ENCODE measurements around the gene SUPT3H. TPM values are rescaled to one million over a fixed set of nuclear protein-coding genes. Genes with fewer than 3 reads are reported as not detected.

SUPT3H gene
- total and polyA plus RNA-seq, 2 of the 13 experiments (the other 11 are each of a cell fraction or from before 2014, with no cell fraction given), result 11.9 to 36.1 TPM

DNA sequence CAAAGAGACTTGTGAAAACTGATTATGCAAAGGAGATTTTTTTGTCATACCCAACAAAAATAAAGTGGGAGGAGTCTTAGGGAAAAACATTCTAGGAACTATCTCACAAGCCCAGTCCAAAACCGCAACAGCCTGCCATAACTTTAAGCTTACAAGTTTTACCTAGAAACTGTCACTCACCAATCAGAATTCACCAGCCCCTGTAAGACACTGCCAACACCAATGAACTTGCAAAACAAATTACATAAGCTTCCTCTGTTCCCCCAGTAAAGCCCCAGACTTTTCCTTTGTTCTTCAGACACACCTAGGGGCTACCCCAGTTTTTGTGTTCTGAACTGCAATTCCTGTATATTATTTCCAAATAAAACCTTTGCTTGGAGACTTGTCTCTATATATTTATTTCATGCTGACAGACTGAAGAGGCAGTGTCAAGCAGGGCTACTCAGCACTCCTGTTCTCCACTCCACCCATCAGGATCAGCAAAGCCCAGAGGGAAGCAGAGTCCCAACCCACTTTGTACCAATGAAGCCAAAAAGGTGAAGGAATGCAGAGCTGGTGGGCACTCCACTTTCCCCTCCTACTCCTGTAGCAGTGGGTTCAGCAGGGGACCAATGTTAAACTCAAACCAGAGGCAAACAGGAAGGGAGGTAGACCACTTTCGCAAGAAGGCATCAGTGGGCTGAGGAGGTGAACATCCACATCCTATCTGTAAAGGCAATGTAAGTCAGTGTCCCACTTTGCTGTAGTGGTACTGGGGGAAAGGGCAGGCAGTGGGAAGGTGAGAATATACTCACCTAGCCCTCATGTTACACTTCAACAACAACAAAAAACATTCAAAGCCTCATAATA lies 192.1 kb downstream of the SUPT3H start (continued):
- no peak for TF ChIP-seq ZNF615 (CRISPR knock-in tag; IDR thresholded peaks at IDR 0.05; ENCODE audit: borderline replicate concordance)
- TF ChIP-seq, protein P1, sequence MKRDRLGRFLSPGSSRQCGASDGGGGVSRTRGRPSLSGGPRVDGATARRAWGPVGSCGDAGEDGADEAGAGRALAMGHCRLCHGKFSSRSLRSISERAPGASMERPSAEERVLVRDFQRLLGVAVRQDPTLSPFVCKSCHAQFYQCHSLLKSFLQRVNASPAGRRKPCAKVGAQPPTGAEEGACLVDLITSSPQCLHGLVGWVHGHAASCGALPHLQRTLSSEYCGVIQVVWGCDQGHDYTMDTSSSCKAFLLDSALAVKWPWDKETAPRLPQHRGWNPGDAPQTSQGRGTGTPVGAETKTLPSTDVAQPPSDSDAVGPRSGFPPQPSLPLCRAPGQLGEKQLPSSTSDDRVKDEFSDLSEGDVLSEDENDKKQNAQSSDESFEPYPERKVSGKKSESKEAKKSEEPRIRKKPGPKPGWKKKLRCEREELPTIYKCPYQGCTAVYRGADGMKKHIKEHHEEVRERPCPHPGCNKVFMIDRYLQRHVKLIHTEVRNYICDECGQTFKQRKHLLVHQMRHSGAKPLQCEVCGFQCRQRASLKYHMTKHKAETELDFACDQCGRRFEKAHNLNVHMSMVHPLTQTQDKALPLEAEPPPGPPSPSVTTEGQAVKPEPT (CRISPR knock-in tag; IDR thresholded peaks at IDR 0.05; ENCODE audit: low read depth), result no peak
- TF ChIP-seq POLR2G (IDR thresholded peaks at IDR 0.05; ENCODE audit: low read depth, low read length), result no peak
- no peak for TF ChIP-seq AHR (CRISPR knock-in tag; IDR thresholded peaks at IDR 0.05)
- TF ChIP-seq, protein P2, sequence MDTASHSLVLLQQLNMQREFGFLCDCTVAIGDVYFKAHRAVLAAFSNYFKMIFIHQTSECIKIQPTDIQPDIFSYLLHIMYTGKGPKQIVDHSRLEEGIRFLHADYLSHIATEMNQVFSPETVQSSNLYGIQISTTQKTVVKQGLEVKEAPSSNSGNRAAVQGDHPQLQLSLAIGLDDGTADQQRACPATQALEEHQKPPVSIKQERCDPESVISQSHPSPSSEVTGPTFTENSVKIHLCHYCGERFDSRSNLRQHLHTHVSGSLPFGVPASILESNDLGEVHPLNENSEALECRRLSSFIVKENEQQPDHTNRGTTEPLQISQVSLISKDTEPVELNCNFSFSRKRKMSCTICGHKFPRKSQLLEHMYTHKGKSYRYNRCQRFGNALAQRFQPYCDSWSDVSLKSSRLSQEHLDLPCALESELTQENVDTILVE (CRISPR knock-in tag; IDR thresholded peaks at IDR 0.05), result no peak
- TF ChIP-seq NFKBIZ (CRISPR knock-in tag; IDR thresholded peaks at IDR 0.05), result no peak
- no peak for TF ChIP-seq JDP2 (CRISPR knock-in tag; IDR thresholded peaks at IDR 0.05; ENCODE audit: borderline replicate concordance)
- no peak for TF ChIP-seq NPAS2 (CRISPR knock-in tag; IDR thresholded peaks at IDR 0.05; ENCODE audit: borderline replicate concordance)
- TF ChIP-seq, protein P3, sequence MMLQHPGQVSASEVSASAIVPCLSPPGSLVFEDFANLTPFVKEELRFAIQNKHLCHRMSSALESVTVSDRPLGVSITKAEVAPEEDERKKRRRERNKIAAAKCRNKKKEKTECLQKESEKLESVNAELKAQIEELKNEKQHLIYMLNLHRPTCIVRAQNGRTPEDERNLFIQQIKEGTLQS (CRISPR knock-in tag; IDR thresholded peaks at IDR 0.05), result no peak
- TF ChIP-seq, protein P4, sequence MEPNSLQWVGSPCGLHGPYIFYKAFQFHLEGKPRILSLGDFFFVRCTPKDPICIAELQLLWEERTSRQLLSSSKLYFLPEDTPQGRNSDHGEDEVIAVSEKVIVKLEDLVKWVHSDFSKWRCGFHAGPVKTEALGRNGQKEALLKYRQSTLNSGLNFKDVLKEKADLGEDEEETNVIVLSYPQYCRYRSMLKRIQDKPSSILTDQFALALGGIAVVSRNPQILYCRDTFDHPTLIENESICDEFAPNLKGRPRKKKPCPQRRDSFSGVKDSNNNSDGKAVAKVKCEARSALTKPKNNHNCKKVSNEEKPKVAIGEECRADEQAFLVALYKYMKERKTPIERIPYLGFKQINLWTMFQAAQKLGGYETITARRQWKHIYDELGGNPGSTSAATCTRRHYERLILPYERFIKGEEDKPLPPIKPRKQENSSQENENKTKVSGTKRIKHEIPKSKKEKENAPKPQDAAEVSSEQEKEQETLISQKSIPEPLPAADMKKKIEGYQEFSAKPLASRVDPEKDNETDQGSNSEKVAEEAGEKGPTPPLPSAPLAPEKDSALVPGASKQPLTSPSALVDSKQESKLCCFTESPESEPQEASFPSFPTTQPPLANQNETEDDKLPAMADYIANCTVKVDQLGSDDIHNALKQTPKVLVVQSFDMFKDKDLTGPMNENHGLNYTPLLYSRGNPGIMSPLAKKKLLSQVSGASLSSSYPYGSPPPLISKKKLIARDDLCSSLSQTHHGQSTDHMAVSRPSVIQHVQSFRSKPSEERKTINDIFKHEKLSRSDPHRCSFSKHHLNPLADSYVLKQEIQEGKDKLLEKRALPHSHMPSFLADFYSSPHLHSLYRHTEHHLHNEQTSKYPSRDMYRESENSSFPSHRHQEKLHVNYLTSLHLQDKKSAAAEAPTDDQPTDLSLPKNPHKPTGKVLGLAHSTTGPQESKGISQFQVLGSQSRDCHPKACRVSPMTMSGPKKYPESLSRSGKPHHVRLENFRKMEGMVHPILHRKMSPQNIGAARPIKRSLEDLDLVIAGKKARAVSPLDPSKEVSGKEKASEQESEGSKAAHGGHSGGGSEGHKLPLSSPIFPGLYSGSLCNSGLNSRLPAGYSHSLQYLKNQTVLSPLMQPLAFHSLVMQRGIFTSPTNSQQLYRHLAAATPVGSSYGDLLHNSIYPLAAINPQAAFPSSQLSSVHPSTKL (CRISPR knock-in tag; IDR thresholded peaks at IDR 0.05), result 0 out of 2 replicates have a peak, but pooled peaks have one; percentile 30
- TF ChIP-seq PRPF4 (IDR thresholded peaks at IDR 0.05; ENCODE audit: low read depth, low read length, poor library complexity, severe bottlenecking), result no peak
- TF ChIP-seq PHF21A (CRISPR knock-in tag; IDR thresholded peaks at IDR 0.05), result no peak
- no peak for TF ChIP-seq KLF12 (CRISPR knock-in tag; IDR thresholded peaks at IDR 0.05; ENCODE audit: borderline replicate concordance)
- TF ChIP-seq MYNN (CRISPR knock-in tag; IDR thresholded peaks at IDR 0.05; ENCODE audit: low read depth), result no peak
- TF ChIP-seq ZNF33B (CRISPR knock-in tag; IDR thresholded peaks at IDR 0.05), result no peak

Measured in HepG2 (cell line).